Measurements from ENCODE around the gene ALDH3A1.

Gene ALDH3A1

DNA sequence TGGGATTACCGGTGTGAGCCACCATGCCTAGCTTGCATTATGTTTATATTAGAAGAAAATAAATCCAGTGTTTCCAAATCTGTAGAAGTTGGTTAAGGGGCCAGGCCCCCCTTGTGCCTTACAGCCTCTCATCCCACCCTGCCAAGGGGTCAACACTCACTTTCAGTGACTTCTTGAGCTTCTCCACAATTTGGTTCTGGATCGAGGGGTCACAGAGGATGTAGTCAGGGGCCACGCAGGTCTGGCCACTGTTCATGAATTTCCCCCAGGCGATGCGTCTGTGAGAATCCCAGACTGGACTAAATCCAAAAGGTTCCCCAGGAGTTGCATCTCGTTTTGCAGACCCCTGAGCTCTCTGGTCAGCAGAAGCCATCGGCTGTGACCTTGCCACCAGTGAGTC lies 7.2 kb downstream of the ALDH3A1 start:
- DNase-seq (ENCODE audit: low read depth), result no peak

DNA sequence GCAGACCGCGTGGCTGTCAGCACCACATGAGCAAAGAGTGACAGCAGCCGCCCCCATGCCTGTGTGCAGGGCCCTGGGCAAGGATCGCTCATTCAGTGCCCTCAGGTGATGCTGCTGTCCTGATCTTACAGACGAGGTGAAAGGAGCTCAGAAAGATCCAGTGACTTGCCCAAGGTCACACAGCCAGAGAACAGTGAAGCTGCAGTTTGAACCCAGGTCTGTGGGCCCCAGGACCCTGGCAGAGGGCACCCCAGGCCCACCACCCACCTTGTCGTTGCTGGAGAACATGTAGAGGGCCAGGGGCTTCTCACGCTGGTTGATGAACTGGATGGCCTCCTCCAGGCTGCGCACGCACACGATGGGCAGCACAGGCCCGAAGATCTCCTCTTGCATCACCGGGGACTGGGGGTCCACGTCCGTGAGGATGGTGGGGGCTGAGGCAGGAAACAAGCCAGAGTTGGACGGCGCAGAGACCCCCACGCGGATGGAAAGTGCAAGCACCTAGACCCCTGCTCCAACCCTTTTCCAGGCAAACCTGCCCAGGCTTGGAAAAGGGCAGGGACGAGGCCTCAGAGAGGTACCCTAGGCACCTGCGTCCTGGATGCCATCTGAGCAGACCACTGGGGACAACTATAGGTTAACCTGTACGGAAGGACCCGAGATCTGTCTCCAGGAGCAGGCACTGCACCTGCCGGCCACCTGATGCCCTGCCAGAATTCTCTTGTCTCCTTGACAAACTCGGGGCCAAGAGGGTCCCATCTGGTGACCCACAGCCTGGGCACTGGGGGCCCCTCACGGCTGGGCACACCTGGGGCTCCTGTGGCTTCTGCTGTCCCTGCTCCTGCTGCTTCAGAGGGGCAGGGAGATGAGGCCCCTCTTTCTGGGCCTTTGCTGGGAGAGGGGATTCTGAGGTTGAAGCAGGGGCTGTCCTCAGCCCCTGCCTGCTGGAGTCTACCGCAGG lies 8.6 kb downstream of the ALDH3A1 start:
- no peak for DNase-seq (ENCODE audit: low read depth)

DNA sequence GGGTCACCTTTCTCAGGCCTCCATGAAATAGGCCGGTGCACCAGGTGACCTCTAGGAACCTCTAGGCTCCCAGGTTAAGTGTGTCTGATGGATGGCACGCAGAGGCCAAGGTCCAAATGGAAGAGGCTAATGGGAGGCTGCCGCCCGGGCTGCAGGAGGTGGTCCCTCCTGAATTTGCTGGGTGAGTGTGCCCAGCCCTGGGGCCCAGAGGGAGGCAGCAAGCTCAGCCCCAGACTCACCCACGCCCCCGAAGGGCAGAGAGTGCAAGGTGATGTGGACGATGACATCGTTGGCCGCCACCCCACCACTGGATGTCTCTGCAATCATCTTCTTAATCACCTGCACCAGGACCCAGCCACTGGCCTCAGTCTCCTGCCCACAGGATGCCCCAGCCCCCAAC lies 9.3 kb downstream of the ALDH3A1 start:
- DNase-seq (ENCODE audit: low read depth), result no peak

DNA sequence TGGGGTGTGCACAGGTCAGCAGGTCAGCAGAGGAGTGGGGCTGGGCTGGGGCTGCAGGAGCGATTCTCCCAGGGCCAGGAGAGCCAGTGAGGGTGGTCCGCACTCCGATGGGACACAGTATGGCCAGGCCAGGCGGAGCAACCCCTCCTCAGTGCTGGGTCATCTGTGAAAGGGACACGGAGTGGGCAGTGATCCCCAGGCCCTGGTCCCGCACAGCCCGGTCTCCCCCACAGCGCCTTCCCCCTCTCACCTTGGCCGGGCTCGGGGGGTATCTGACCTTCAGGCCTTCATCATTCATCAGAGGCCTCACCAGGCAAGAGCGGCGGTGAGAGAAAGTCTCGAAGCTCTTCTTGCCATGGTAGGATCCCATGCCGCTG lies 10.0 kb downstream of the ALDH3A1 start:
- DNase-seq (ENCODE audit: low read depth), result no peak

DNA sequence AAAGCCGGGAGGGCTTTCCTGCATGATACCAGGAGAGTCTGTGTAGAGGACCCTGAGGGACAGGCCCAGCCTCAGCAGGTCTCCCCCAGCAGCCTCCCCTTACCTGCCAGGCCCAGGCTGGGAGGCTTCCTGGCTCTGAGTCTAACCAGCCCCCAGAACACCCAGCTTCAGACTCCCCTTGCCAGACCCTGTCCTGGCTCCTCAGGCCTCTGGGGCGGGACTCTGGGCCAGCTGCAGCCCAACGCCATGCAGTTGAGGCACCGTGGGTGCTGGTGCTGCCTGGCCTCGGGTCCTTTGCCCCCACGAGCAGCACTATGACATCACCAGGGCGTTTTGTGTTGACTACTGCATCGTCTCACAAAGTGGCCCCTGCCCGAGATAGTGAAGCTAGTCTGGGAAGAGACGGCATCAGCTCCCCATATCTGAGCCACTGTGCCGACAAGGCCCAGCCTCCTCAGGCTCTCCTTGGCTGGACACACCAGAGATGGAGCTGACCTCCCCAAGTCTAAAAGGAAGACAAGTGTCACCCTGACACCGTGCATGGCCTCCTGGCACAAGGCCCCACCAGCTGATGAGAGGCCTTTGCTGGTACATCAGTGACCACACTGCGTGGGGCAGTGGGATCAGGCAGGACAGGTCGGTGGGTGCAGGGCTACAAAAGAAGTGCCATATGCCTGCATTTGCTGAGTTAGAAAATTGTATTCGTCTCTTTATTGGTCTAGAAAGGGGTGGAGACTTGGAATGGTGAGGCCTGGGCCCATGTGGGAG lies 10.6 kb downstream of the ALDH3A1 start:
- no peak for DNase-seq (ENCODE audit: low read depth)

DNA sequence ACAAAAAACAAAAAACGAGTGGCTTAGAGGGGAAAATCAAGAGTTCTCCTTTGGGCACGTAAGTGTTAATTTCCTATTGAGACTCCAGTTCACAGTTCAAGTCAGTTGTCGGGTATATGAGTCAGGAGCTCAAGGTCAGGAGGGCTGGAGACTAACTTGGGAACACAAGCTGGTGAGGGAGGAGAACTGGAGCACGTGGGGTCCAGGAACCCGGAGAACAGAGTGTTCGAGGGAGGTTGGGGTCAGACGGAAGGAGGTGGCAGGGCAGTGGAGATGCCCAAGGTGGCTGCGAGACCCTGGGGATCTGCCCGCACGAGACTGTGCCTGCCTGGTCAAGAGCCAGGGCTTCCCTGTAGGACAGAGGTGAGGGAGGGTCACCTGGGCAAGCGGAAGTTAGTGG lies 12.0 kb downstream of the ALDH3A1 start:
- no peak for DNase-seq (ENCODE audit: low read depth)

DNA sequence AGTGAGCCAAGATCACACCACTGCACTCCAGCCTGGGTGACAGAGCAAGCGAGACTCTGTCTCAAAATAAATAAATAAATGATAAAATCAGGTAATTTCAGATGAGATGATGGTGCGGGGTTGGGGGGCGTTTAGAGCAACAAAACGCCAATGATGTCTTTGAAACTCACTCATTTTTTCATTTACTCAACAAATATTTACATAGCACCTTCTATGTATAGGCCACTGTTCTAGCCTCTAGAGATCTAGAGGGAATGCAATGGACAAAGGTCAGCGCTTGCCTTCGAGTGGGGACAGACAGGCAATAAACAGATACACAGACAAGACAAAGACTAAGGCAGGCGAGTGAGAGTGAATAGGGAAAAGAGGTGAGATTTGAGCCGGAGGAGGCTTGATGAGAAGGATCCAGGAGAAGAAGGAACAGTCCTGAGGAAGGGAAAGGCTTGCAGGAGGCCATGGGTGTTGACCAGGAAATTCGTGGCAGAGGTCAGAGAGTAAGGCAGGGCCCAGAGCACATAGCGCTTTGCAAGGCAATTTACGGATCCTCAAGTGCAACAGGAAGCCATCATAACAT lies 14.1 kb downstream of the ALDH3A1 start:
- no peak for DNase-seq (ENCODE audit: low read depth)

DNA sequence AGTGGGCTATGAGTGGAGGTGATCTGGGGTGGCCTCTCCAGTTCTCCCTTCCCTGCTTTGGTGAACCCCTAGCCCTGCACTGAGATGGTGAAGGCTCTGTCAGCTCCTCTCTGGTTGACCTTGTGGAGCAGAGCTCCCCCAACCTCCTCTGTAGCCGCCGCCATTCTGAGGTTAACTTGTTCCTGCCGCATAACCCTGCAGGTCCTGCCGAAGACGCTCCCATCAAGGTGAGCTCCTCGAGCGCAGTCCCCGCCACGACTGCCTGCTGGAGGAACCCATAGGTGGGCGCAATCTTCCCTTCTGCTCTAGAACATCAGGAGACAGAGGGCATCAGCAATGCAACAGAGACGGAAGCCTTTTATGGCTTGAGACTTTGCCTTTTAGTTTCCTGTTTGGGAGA lies 16.5 kb downstream of the ALDH3A1 start:
- no peak for DNase-seq (ENCODE audit: low read depth)

DNA sequence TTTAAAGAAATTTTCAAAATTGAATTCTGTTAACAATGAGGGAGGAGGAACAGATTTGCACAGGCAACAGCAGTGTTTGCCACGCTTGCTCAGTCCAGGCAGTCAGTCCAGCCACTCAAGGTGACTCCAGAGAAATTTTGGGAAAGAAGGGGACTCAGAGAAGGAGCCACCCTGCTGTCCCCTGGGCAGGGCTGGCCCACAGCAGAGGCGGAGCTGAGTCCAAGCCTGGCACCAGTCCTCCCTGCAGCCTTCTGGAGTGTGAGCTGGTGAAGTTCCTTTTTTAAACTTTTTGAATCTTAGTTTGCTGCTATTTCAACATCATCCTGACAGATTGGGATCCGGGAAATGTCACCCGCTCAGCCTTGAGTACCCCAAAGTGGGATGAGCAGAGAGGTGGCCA lies 17.3 kb downstream of the ALDH3A1 start:
- no peak for DNase-seq (ENCODE audit: low read depth)

DNA sequence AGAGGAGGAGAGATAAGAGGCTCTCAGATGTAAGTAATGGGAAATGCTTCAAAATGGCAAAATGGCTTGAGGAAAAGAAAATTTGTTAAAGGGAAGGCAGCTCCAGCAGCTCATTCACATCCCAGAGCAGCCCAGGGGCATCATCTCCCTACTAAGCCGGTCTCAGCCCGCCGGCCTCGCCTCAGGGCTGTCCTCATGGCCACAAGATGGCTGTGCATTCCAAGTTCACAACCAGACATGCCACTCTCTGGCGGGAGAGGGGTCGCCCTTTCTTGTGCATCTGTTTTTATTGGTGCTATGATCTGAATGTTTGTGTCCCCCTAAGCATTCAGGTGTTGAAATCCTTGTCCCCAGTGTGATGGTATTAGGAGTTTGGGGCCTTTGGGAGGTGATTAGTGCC lies 18.2 kb downstream of the ALDH3A1 start:
- DNase-seq (ENCODE audit: low read depth), result no peak

DNA sequence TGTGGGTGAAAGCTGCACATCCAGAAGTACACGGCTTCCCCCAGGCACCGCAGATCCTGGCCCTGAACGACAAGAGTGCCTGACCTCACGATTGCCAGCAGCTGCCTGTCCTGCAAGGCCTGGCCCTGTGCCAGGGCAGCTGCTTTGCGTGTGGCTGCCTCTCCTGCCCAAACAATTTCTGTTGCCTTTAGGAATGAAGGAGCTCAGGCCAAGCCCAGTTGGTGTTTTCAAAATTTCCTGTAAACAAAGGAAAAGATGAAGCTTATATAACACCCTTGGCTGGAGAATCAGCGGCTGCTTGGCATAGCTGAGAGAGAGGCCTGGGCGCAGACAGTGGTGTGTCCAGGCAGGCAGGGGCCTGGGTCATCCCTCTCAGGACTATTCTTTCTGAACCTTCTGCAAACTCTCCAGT lies 20.0 kb downstream of the ALDH3A1 start:
- peak; percentile 23 for DNase-seq (ENCODE audit: low read depth)

DNA sequence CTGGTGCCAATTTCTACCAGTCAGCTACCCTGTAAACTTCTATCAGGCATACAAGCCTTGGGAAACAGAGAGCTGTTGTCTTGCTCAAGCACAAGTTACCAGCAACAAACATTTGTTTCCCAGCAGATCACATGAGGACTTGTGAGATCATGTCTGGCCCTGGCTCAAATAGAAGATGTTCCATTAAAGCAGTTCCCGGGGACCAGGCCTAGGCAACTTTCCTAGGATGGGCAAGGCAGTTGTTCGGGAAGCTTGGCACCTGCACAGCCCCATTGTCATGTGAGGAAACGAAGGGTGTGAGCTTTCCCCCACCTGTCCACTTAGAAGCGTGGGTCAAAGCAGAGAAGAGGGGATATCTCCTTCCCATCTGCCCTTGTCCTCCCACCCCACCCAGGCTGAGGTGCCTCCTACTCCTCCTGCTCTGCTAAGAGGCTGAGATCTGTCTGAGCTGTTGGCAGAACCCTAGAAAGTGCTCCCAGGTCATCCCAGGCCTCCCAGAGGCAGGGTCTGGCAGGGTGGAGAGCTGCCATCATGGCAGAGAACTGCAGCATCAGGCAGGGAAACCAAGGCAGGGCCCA lies 20.5 kb downstream of the ALDH3A1 start:
- DNase-seq (ENCODE audit: low read depth), result no peak

DNA sequence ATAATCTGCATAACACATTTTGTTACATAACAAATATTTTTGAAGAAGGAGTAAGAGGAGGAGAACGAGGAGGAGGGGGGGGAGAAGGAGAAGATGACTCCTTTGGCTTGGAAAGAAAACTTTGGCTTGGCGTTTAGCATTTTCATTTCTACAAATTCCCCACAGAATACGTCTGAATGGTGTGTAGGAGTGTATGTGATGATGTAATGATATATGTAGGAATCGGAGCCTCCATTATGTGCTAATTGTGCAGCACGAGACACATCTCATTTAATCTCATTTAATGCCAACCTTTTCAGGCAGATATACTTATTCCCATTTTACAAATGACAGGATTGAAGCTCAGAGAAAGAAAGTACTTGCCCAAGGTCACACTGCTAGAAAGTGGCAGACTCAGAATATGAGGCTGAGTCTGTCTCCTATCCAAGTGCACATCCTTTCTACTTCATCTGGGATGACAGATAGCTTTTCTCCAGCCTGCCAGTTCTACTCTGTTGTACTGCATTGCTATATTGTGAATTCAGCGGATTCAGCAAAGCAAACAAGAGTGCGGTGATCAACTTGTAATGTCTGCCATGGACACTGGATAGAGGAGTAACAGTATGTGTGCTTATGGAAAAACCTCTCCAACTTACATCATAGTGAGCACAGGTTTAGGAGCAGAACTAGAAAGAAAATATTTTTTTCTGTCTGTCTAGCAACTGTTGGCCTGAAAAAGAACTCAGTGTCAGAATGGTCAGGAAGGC lies 21.3 kb downstream of the ALDH3A1 start:
- no peak for DNase-seq (ENCODE audit: low read depth)

DNA sequence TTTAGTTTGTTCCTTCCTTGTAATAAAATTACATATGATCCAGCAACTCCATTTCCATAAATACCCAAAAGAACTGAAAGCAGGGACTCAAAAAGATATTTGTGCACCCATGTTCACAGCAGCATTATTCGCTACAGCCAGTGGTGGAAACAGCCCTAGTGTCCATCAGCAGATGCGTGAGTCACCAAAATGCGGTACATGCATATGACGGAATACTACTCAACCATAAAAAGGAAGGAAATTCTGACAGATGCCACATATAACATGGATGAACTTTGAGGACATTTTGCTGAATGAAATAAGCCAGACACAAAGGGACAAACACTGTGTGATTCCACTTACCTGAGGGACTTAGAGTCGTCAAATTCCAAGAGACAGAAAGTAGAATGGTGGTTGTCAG lies 22.6 kb downstream of the ALDH3A1 start:
- DNase-seq (ENCODE audit: low read depth), result no peak

DNA sequence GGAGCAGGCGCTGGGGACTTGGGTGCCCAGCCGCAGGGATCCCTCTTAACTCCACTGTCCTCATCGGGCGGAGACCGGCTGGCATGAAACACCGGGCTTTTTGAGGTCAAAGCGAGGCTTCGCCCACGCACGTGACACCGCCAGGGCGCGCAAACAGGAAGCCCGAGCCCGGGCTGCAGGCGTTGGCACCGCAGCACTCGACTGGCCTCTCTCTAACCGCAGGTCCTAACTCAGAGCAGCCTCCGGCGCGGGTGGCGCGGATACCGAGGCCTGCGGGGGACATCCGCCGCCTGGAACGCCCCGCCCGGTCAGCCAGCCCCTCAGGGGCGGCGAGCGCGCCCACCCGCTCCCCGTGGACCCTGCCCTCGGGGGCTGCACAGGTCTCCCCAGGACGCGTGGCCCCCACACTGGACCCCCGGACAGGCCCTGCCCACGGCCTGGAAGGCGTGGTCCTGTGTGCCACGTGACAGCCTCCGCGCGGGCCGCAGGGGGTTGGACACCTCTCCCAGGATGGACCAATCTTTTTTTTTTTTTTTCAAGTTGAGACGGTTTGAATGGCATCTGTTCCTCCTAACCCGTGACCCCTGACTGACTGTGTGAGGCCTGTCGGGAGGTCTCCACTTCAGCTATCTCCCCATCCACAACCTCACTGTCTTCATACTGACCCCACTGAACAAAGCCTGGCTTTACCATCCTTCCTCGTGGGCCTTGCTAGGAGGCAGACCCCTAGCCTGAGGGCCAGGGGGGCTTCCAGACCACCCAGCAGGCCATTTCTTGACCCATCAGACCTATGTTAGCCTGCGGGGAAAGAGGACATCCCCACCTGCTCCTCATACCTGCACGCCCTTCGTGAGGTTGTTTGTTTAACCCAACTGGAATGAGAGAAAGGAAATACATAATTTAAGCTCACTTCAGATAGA lies 23.3 kb downstream of the ALDH3A1 start:
- no peak for DNase-seq (ENCODE audit: low read depth)

DNA sequence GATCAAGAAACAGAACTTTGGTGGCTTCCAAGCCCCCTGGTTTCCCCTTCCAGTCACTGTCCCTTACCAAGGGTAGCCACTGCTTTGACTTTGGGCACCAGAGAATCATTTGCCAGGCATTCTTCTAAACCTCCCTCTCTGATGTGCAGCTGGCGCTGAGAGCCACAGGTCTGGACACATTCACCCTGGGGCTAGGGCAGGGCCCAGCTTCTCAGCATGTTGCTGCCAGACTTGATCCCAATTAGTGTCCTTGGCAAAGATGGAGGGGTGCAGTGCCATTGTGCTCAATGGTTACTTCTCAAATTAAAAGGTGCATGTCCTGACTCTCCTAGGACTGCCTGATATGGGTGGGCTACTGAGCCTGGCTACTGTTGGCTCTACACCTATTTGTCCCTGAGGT lies 24.1 kb downstream of the ALDH3A1 start:
- no peak for DNase-seq (ENCODE audit: low read depth)

DNA sequence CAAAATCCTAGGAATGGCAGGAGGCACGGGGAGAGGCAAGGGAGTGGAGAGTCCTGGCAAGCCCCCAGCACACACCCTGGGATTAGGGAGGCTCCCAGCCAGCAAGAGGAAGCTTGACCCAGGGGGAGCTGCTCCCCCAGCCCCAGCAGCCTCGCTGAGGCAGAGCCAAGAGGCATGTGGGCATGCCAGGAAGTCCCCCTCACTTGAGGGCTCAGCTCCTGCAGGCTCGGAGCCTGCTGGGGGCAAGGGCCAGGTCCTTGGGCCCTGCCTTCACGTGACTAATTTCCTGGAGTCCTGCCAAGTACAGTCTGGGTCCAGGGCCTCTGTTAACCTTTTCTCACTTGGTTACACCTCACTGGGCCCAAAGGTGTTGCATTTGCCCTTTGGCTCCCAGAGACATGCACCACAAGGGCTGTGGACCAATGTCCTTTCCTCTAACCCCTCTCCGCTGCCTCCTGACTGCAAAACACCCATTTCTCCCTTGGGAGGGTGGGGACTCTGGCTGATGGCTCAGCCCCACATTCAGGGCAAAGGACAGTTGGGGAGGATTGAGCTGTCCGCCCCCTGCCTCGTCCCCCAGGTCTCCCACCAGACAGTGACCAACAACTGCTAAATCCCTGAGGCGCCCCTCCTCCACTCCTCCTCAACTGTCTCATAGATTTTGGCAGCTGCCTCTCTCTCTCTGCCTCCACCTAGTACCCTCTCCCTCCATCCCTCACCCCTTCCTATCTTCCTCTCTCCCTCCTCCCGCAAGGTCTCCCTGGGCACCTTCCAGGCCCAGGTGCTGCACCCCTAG lies 27.3 kb downstream of the ALDH3A1 start:
- no peak for DNase-seq (ENCODE audit: low read depth)

DNA sequence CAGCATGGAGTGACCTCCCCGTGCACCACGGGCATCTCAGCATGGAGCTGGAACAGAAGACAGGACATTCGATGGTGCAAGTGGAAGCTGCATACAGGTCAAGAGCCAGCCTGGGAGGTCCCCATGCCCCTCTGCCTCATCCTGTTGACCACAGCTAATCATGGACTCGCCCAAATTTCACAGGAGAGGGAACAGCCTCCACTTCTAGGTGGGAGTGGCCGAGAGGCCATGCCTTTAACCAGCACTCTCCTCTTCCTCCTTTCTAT lies 28.0 kb downstream of the ALDH3A1 start:
- no peak for DNase-seq (ENCODE audit: low read depth)

DNA sequence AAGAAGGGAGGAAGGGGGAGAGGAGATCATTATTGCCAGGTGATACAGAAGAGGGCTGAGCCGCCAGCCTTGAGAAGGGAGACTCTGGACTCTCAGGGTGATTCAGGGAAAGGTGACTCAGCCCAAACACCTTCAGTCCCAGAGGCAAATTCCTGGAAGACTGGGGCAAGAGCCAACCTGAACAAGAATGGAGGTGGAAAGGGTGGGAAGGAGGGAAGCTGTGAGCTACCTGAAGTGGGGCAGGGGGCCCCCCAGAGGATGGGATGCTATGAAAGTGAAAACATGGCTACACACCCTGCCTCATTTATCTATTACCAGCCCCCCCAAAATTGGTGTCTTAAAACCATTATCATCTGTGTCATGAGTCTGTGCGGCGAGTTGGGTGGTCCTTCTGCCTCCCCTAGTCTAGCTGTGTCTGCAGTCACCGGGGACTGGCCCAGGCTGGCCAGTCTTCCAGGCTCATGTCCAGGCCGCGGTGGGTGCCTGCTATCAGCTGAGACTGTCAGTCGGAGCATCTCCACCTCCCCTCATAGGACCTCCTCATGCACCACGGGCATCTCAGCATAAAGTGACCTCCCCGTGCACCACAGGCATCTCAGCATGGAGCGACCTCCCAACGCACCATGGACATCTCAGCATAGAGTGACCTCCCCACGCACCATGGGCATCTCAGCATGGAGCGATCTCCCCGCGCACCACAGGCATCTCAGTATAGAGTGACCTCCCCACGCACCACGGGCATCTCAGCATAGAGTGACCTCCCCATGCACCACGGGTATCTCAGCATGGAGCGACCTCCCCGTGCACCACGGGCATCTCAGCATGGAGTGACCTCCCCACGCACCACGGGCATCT lies 28.5 kb downstream of the ALDH3A1 start:
- DNase-seq (ENCODE audit: low read depth), result no peak
